PC-9 (cell line): ENCODE data around the gene ZSCAN16. TPM values are rescaled to one million over a fixed set of nuclear protein-coding genes. Genes with fewer than 3 reads are reported as not detected.

Source experiments
- BruUV-seq: library from RNA; stranded (reverse); fragments of 400-500 nt; replicated peaks from 2 replicates; lab custom pipeline; 2021; lab: Mats Ljungman, UMichigan
- CTCF ChIA-PET: fragments of 300-600 bp; sonication (Branson Sonifier 250); formaldehyde crosslinking; loops from one replicate; lab custom pipeline; 2022; ENCODE audit warnings: antibody characterized with exemption; lab: Charles Lee
- POLR2A ChIA-PET: fragments of 300-600 bp; sonication (Branson Sonifier 250); formaldehyde crosslinking; loops from one replicate; lab custom pipeline; 2022; ENCODE audit warnings: antibody characterized with exemption; ENCODE audit not compliant: unreplicated experiment; lab: Charles Lee
- DNase-seq, 2 experiments: peaks; one replicate each; pipeline versions ENCODE4 v3.0.0 to v3.0.0-alpha.2; 2015 to 2022; ENCODE audit warnings: mixed read lengths in 1 of 2
- H2AFZ ChIP-seq: fragments of 200-600 bp; sonication (generic); 2 replicates; pipeline ENCODE4 v1.8.1; 2017; ENCODE audit warnings: antibody characterized with exemption
- H3F3A ChIP-seq: fragments of 200-600 bp; sonication (generic); 2 replicates; pipeline ENCODE4 v1.8.1; 2017; ENCODE audit warnings: antibody characterized with exemption, mild to moderate bottlenecking, low read depth; ENCODE audit not compliant: insufficient read depth
- H3K27ac ChIP-seq: fragments of 200-600 bp; sonication (generic); 2 replicates; pipeline ENCODE4 v1.6.1; 2016; ENCODE audit warnings: mixed run types
- H3K27me3 ChIP-seq: fragments of 200-600 bp; sonication (generic); 2 replicates; pipeline ENCODE4 v1.6.1; 2016; ENCODE audit warnings: low read depth, mixed run types; ENCODE audit not compliant: insufficient read depth
- H3K36me3 ChIP-seq: fragments of 200-600 bp; sonication (generic); 2 replicates; pipeline ENCODE4 v1.6.1; 2016; ENCODE audit warnings: low read depth, mixed run types
- H3K4me1 ChIP-seq: fragments of 200-600 bp; sonication (generic); replicated peaks from 2 replicates; pipeline ENCODE4 v1.6.1; 2016; ENCODE audit warnings: mixed run types; ENCODE audit not compliant: insufficient read depth
- H3K4me2 ChIP-seq: fragments of 200-600 bp; sonication (generic); 2 replicates; pipeline ENCODE4 v1.6.1; 2017; ENCODE audit warnings: mixed run types
- H3K4me3 ChIP-seq: fragments of 200-600 bp; sonication (generic); 2 replicates; pipeline ENCODE4 v1.6.1; 2016; ENCODE audit warnings: mixed run types
- H3K79me2 ChIP-seq: fragments of 200-600 bp; sonication (generic); 2 replicates; pipeline ENCODE4 v1.6.1; 2017; ENCODE audit warnings: low read depth, mixed run types
- H3K9me2 ChIP-seq: fragments of 200-600 bp; sonication (generic); 2 replicates; pipeline ENCODE4 v1.8.1; 2017; ENCODE audit warnings: mild to moderate bottlenecking; ENCODE audit not compliant: insufficient read depth
- H3K9me3 ChIP-seq: fragments of 200-600 bp; sonication (generic); 2 replicates; pipeline ENCODE4 v1.8.1; 2016; ENCODE audit warnings: low read depth; ENCODE audit not compliant: insufficient read depth
- H4K20me1 ChIP-seq: fragments of 200-600 bp; sonication (generic); 2 replicates; pipeline ENCODE4 v1.8.1; 2017; ENCODE audit not compliant: insufficient read depth
- EZH2 ChIP-seq: fragments of 200-600 bp; sonication (generic); IDR thresholded peaks from 2 replicates; pipeline ENCODE4 v1.8.0; 2017; ENCODE audit warnings: antibody characterized with exemption, low read depth
- intact Hi-C: fragments of 100-400 bp; cut with micrococcal nuclease; formaldehyde crosslinking; loops from one replicate; pipeline ENCODE4 v1.10.0; 2022; ENCODE audit not compliant: unreplicated experiment
- total RNA-seq: library from RNA; stranded (reverse); gene quantifications from 2 replicates; pipeline ENCODE4 v1.2.3, GENCODE V29; 2021
- TF ChIP-seq, protein P1 (sequence below): fragments of 200-600 bp; sonication (generic); conservative IDR thresholded peaks from 2 replicates; pipeline ENCODE4 v1.6.1; 2017; ENCODE audit warnings: mixed run types, antibody characterized with exemption, mild to moderate bottlenecking, moderate library complexity

The ZSCAN16 gene
- total RNA-seq, 1 experiment from 2014 or later: 5.6 TPM

DNA sequence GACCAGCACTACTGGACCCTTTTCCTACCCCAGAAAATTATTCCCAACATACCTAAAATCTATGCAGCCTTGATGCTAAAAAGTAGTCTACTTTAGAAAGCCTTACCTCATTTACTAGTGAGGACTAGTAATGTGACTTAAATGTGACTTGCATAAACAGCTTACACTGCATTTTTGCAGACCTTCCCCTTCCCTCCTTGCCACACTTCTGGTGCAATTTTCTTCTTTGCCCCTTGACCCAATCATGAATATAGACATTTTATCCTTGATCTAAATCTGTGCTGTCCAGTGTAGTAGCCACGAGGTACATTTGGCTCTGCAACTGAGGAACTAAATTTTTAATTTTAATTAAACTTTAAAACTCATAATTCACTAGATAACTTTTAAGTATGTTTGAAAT is 10.3 kb downstream of the ZSCAN16 start:
- Histone ChIP-seq H3K4me2 (no peak overlapping the region), H3F3A (peaks cover 4% of the 10 kb centered on the region; the same call in 1 of the 2 replicates), H3K9me2 (no peaks in the 10 kb centered on the region), H3K4me1 (peaks cover 18% of the 10 kb centered on the region), H3K4me3 (no peak overlapping the region), H2AFZ (no peak overlapping the region), H3K36me3 (peaks cover 2% of the 10 kb centered on the region; the same call in 1 of the 2 replicates), H4K20me1 (no peaks in the 10 kb centered on the region), H3K79me2 (peaks cover 16% of the 10 kb centered on the region; the same call in 1 of the 2 replicates), H3K9me3 (no peaks in the 10 kb centered on the region), H3K27ac (no peak overlapping the region), H3K27me3 (no peaks in the 10 kb centered on the region)
- ChIA-PET POLR2A (interaction anchor here (0.6 kb wide), 1 partner anchor 239 kb away, joined by 3 read pairs; no protein-coding TSS in a partner anchor), CTCF (no interaction called here)
- intact Hi-C loops: loop anchor here (1.0 to 10.0 kb wide), 3 partner anchors 222 to 450 kb away; partner anchors contain the start of gene ZSCAN12
- BruUV-seq: no TSS peak
- TF ChIP-seq, protein P1, sequence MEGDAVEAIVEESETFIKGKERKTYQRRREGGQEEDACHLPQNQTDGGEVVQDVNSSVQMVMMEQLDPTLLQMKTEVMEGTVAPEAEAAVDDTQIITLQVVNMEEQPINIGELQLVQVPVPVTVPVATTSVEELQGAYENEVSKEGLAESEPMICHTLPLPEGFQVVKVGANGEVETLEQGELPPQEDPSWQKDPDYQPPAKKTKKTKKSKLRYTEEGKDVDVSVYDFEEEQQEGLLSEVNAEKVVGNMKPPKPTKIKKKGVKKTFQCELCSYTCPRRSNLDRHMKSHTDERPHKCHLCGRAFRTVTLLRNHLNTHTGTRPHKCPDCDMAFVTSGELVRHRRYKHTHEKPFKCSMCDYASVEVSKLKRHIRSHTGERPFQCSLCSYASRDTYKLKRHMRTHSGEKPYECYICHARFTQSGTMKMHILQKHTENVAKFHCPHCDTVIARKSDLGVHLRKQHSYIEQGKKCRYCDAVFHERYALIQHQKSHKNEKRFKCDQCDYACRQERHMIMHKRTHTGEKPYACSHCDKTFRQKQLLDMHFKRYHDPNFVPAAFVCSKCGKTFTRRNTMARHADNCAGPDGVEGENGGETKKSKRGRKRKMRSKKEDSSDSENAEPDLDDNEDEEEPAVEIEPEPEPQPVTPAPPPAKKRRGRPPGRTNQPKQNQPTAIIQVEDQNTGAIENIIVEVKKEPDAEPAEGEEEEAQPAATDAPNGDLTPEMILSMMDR: no peak
- TF ChIP-seq EZH2: no peak
- DNase-seq: no peak

DNA sequence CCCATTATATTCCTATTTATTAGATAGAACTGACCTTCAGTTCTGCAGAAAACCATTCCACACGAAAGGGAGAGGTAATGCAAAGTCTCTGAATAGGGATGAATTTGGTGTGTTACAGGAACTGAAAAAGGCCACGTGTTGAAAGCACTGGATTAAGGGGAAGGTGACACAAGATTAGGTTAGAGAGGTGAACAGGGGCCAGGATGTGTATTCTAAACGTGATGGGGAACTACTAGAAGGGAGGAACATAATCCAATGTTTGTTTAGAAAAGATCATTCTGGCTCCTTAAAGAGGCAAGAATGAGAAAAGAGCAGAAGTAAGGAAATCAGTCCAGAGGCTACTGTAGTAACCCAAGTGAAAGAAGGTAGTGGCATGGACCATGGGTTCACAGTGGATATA is 11.0 kb downstream of the ZSCAN16 start:
- ChIA-PET POLR2A (no interaction called here), CTCF (no interaction called here)
- Histone ChIP-seq H3K4me3 (peak overlapping the region; percentile 84; the same call in 1 of the 2 replicates), H3K27me3 (no peaks in the 10 kb centered on the region), H3K9me3 (no peaks in the 10 kb centered on the region), H3K79me2 (peaks cover 16% of the 10 kb centered on the region; the same call in 1 of the 2 replicates), H3K27ac (no peak overlapping the region), H3K9me2 (no peaks in the 10 kb centered on the region), H4K20me1 (no peaks in the 10 kb centered on the region), H3F3A (peaks cover 4% of the 10 kb centered on the region; the same call in 1 of the 2 replicates), H3K4me1 (peaks cover 18% of the 10 kb centered on the region), H3K36me3 (no peaks in the 10 kb centered on the region), H3K4me2 (peak overlapping the region; percentile 91), H2AFZ (no peak overlapping the region)
- no peak for DNase-seq
- no peak for TF ChIP-seq EZH2
- TF ChIP-seq, protein P1: no peak
- no TSS peak for BruUV-seq
- intact Hi-C loops: loop anchor here (5.0 to 10.0 kb wide), 2 partner anchors 262 to 449 kb away; partner anchors contain the start of gene ZSCAN12

DNA sequence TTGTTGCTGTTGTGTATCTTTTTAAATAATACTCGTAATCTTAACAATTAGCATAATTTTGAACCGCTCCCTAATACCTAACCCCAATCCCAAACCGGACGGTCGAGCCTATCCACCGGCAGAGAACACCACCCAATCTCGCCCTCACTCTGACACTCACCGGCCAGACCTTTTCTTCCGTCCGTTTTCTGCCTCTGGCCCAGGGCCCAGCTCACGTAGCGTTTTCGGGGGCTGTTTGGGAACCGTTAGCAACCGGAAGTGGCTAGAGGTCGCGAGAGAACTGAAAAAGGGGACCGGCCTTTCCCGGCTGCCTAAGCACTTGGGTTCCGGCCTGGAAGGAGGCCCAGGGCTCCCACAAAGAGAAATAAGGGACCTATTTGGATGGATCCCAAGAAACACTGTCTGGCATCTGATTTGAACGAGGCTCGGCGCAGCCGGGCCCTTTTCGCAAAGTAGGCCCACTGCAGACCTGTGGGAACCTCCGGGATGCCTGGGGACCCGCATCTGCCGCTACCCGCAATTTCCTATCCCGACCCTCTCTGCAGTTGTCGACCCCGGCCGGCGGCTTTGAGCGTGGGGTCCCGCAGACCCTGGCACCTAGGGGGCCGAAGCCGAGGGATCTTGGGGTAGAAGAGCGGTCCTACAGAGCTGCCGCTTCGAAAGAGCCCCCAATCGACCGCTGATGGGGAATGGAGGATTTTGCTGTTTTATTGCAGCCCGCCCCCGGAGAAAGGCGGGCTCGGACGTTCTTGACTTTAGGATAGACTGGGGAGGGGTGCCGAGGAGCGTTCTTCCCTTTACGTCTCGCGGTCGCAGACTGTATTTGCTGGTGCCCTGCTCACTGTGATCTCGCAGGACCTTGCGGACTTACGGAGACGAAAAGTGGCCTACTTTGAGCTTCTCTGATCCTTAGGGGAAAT is 12.4 kb downstream of the ZSCAN16 start:
- TF ChIP-seq EZH2: no peak
- TF ChIP-seq, protein P1: no peak
- POLR2A ChIA-PET: interaction anchor here (0.5 to 0.7 kb wide), 2 partner anchors 246 to 1008 kb away, joined by 3 to 5 read pairs; no protein-coding TSS in a partner anchor
- H3K4me1 ChIP-seq: peaks cover 18% of the 10 kb centered on the region
- no peaks in the 10 kb centered on the region for H3K27me3 ChIP-seq
- H3K27ac ChIP-seq: peak overlapping the region; percentile 17; the same call in 1 of the 2 replicates
- H3K9me2 ChIP-seq: no peaks in the 10 kb centered on the region
- no TSS peak for BruUV-seq
- CTCF ChIA-PET: no interaction called here
- intact Hi-C loops: loop anchor here (1.0 to 10.0 kb wide), 6 partner anchors 33 to 448 kb away; partner anchors contain the start of genes ZKSCAN4, ZNF165, ZSCAN12 and ZSCAN9
- peaks cover 16% of the 10 kb centered on the region; the same call in 1 of the 2 replicates for H3K79me2 ChIP-seq
- H2AFZ ChIP-seq: peak overlapping the region; percentile 100
- peaks cover 4% of the 10 kb centered on the region; the same call in 1 of the 2 replicates for H3F3A ChIP-seq
- no peaks in the 10 kb centered on the region for H3K36me3 ChIP-seq
- no peaks in the 10 kb centered on the region for H3K9me3 ChIP-seq
- peak; percentile 77 to 87 for DNase-seq
- H4K20me1 ChIP-seq: no peaks in the 10 kb centered on the region
- peak overlapping the region; percentile 84 for H3K4me3 ChIP-seq
- H3K4me2 ChIP-seq: peak overlapping the region; percentile 91
